GM19238 (cell line): ENCODE results near the gene A1CF.
"Not testable (repeated sequence)": the region's sequence is repeated elsewhere in the genome, so short reads cannot be mapped to it uniquely, and the experiment has no call there.

Experiments used
- DNase-seq: peaks from one replicate; pipeline ENCODE4 v3.0.0; 2011; ENCODE audit warnings: low spot score; ENCODE audit not compliant: insufficient read length

A1CF gene

GRCh38 chr10:50885097-50885859 is at the start of gene A1CF:
Gene A1CF (minus strand): TSS chr10:50885627. CDS start chr10:50859940, 25,687 bp downstream.
- no peak for DNase-seq

- no peak for DNase-seq
These were observed 46.6 kb upstream of the A1CF start for GRCh38 chr10:50931948-50932431.

- no peak for DNase-seq
These were observed 44.2 kb upstream of the A1CF start for GRCh38 chr10:50929670-50930069.

GRCh38 chr10:50928190-50928552 is 42.7 kb upstream of the A1CF start:
- no peak for DNase-seq

- no peak for DNase-seq
These were observed 42.2 kb upstream of the A1CF start for GRCh38 chr10:50927522-50928189.

- not testable (repeated sequence) for DNase-seq
These were observed 38.0 kb upstream of the A1CF start for GRCh38 chr10:50923471-50923870.

GRCh38 chr10:50919010-50919409 is 33.6 kb upstream of the A1CF start:
- no peak for DNase-seq

- no peak for DNase-seq
These were observed 33.1 kb upstream of the A1CF start for GRCh38 chr10:50918529-50918928.

- no peak for DNase-seq
These were observed 32.1 kb upstream of the A1CF start for GRCh38 chr10:50917486-50917885.

- no peak for DNase-seq
These were observed 24.0 kb upstream of the A1CF start for GRCh38 chr10:50909334-50910014.

GRCh38 chr10:50908366-50908765 is 22.9 kb upstream of the A1CF start:
- no peak for DNase-seq

GRCh38 chr10:50905797-50906196 is 20.4 kb upstream of the A1CF start:
- not testable (repeated sequence) for DNase-seq

GRCh38 chr10:50896721-50897120 is 11.3 kb upstream of the A1CF start:
- no peak for DNase-seq

- DNase-seq = no peak
These were observed 8.9 kb upstream of the A1CF start for GRCh38 chr10:50894312-50894711.

GRCh38 chr10:50892467-50892866 is 7.0 kb upstream of the A1CF start:
- no peak for DNase-seq

- no peak for DNase-seq
These were observed 1.1 kb downstream of the A1CF start for GRCh38 chr10:50884302-50884701.

GRCh38 chr10:50883629-50884028 is 1.8 kb downstream of the A1CF start:
- DNase-seq = no peak

GRCh38 chr10:50882540-50882983 is 2.9 kb downstream of the A1CF start:
- DNase-seq = no peak

GRCh38 chr10:50881046-50881445 is 4.4 kb downstream of the A1CF start:
- not testable (repeated sequence) for DNase-seq

GRCh38 chr10:50876429-50876828 is 9.0 kb downstream of the A1CF start:
- no peak for DNase-seq

- no peak for DNase-seq
These were observed 10.7 kb downstream of the A1CF start for GRCh38 chr10:50874723-50875122.

- DNase-seq = no peak
These were observed 19.1 kb downstream of the A1CF start for GRCh38 chr10:50866317-50866716.
